ENCODE measurements around the gene GLRX2. TPM values are rescaled to one million over a fixed set of nuclear protein-coding genes. Genes with fewer than 3 reads are reported as not detected.

GLRX2 gene
- total RNA-seq, 1 experiment from 2014 or later, result 31.9 TPM

- H3K36me3 ChIP-seq (ENCODE audit: insufficient read depth, low read length, poor library complexity, severe bottlenecking), result no peaks in the 10 kb centered on the region
- H3K27me3 ChIP-seq (replicated peaks; ENCODE audit: insufficient read depth, low read depth, low read length, poor library complexity), result no peaks in the 10 kb centered on the region
- intact Hi-C loops (cut with micrococcal nuclease; ENCODE audit: unreplicated experiment), result no loop called here
- H3K4me3 ChIP-seq (ENCODE audit: low read depth, low read length, poor library complexity, severe bottlenecking), result no peak overlapping the region
- CTCF ChIA-PET, result no interaction called here
- H3K4me1 ChIP-seq (ENCODE audit: insufficient read depth, low read length, poor library complexity, severe bottlenecking), result peaks cover 19% of the 10 kb centered on the region
- POLR2A ChIA-PET (ENCODE audit: low non-redundant PET), result no interaction called here
- no peak for DNase-seq (ENCODE audit: low spot score)
- no TSS peak for BruUV-seq (replicated peaks)
- no peak overlapping the region for H3K27ac ChIP-seq (ENCODE audit: low read depth, low read length, poor library complexity, severe bottlenecking)
- no peak for TF ChIP-seq EZH2 (IDR thresholded peaks at IDR 0.05; ENCODE audit: borderline replicate concordance, low read depth, low read length, poor library complexity, severe bottlenecking)
- H3K9me3 ChIP-seq (ENCODE audit: low read depth, low read length, poor library complexity, severe bottlenecking), result no peaks in the 10 kb centered on the region
Observed at GRCh38 chr1:193109619-193110018, 4.4 kb upstream of the GLRX2 start.

GRCh38 chr1:193108471-193108870 lies 3.3 kb upstream of the GLRX2 start:
- peaks cover 23% of the 10 kb centered on the region for H3K4me1 ChIP-seq (ENCODE audit: insufficient read depth, low read length, poor library complexity, severe bottlenecking)
- CTCF ChIA-PET, result no interaction called here
- intact Hi-C loops (cut with micrococcal nuclease; ENCODE audit: unreplicated experiment), result no loop called here
- TF ChIP-seq EZH2 (IDR thresholded peaks at IDR 0.05; ENCODE audit: borderline replicate concordance, low read depth, low read length, poor library complexity, severe bottlenecking) (no peak), CTCF (conservative IDR thresholded peaks at IDR 0.05; ENCODE audit: low read depth, low read length) (no peak)
- H3K9me3 ChIP-seq (ENCODE audit: low read depth, low read length, poor library complexity, severe bottlenecking), result no peaks in the 10 kb centered on the region
- POLR2A ChIA-PET (ENCODE audit: low non-redundant PET), result no interaction called here
- H3K4me3 ChIP-seq (ENCODE audit: low read depth, low read length, poor library complexity, severe bottlenecking), result no peak overlapping the region
- H3K36me3 ChIP-seq (ENCODE audit: insufficient read depth, low read length, poor library complexity, severe bottlenecking), result no peaks in the 10 kb centered on the region
- DNase-seq (ENCODE audit: low spot score), result no peak
- H3K27ac ChIP-seq (ENCODE audit: low read depth, low read length, poor library complexity, severe bottlenecking), result no peak overlapping the region
- no TSS peak for BruUV-seq (replicated peaks)
- H3K27me3 ChIP-seq (replicated peaks; ENCODE audit: insufficient read depth, low read depth, low read length, poor library complexity), result no peaks in the 10 kb centered on the region

- no TSS peak for BruUV-seq (replicated peaks)
- H3K27me3 ChIP-seq (replicated peaks; ENCODE audit: insufficient read depth, low read depth, low read length, poor library complexity), result no peaks in the 10 kb centered on the region
- peaks cover 11% of the 10 kb centered on the region for H3K4me1 ChIP-seq (ENCODE audit: insufficient read depth, low read length, poor library complexity, severe bottlenecking)
- peak overlapping the region; percentile 74 for H3K4me3 ChIP-seq (ENCODE audit: low read depth, low read length, poor library complexity, severe bottlenecking)
- ChIA-PET CTCF (no interaction called here), POLR2A (ENCODE audit: low non-redundant PET) (interaction anchor here (0.6 kb wide), 1 partner anchor 13 kb away, joined by 11 read pairs; no protein-coding TSS in a partner anchor)
- peak overlapping the region; percentile 75 for H3K27ac ChIP-seq (ENCODE audit: low read depth, low read length, poor library complexity, severe bottlenecking)
- no peak for DNase-seq (ENCODE audit: low spot score)
- no peaks in the 10 kb centered on the region for H3K36me3 ChIP-seq (ENCODE audit: insufficient read depth, low read length, poor library complexity, severe bottlenecking)
- no peaks in the 10 kb centered on the region for H3K9me3 ChIP-seq (ENCODE audit: low read depth, low read length, poor library complexity, severe bottlenecking)
- intact Hi-C loops (cut with micrococcal nuclease; ENCODE audit: unreplicated experiment), result loop anchor here (1.0 kb wide), 1 partner anchor 16 kb away; no protein-coding TSS in a partner anchor
- TF ChIP-seq CTCF (conservative IDR thresholded peaks at IDR 0.05; ENCODE audit: low read depth, low read length), result no peak
- TF ChIP-seq EZH2 (IDR thresholded peaks at IDR 0.05; ENCODE audit: borderline replicate concordance, low read depth, low read length, poor library complexity, severe bottlenecking), result no peak
Observed at GRCh38 chr1:193105821-193106177, 585 bp upstream of the GLRX2 start.

GRCh38 chr1:193104502-193104906 lies 710 bp downstream of the GLRX2 start:
- intact Hi-C loops (cut with micrococcal nuclease; ENCODE audit: unreplicated experiment), result no loop called here
- POLR2A ChIA-PET (ENCODE audit: low non-redundant PET), result no interaction called here
- BruUV-seq (replicated peaks), result no TSS peak

More at GRCh38 chr1:193104502-193104906, 710 bp downstream of the GLRX2 start:
- TF ChIP-seq EZH2 (IDR thresholded peaks at IDR 0.05; ENCODE audit: borderline replicate concordance, low read depth, low read length, poor library complexity, severe bottlenecking) (no peak), CTCF (conservative IDR thresholded peaks at IDR 0.05; ENCODE audit: low read depth, low read length) (no peak)
- Histone ChIP-seq H3K4me1 (ENCODE audit: insufficient read depth, low read length, poor library complexity, severe bottlenecking) (peaks cover 11% of the 10 kb centered on the region), H3K36me3 (ENCODE audit: insufficient read depth, low read length, poor library complexity, severe bottlenecking) (peaks cover under 1% of the 10 kb centered on the region), H3K4me3 (ENCODE audit: low read depth, low read length, poor library complexity, severe bottlenecking) (peak overlapping the region; percentile 74), H3K9me3 (ENCODE audit: low read depth, low read length, poor library complexity, severe bottlenecking) (no peaks in the 10 kb centered on the region), H3K27ac (ENCODE audit: low read depth, low read length, poor library complexity, severe bottlenecking) (peak overlapping the region; percentile 75), H3K27me3 (replicated peaks; ENCODE audit: insufficient read depth, low read depth, low read length, poor library complexity) (no peaks in the 10 kb centered on the region)
- CTCF ChIA-PET, result no interaction called here
- peak; percentile 60 for DNase-seq (ENCODE audit: low spot score)
